Measurements from ENCODE around the gene IL6R.
"Not testable (repeated sequence)": the region's sequence is repeated elsewhere in the genome, so short reads cannot be mapped to it uniquely, and the experiment has no call there.

Gene IL6R

GRCh38 chr1:154485106-154485505 is 80.0 kb downstream of the IL6R start:
- no peak for DNase-seq

- no peak for DNase-seq
Measured at GRCh38 chr1:154485910-154486496, 80.9 kb downstream of the IL6R start.

DNA sequence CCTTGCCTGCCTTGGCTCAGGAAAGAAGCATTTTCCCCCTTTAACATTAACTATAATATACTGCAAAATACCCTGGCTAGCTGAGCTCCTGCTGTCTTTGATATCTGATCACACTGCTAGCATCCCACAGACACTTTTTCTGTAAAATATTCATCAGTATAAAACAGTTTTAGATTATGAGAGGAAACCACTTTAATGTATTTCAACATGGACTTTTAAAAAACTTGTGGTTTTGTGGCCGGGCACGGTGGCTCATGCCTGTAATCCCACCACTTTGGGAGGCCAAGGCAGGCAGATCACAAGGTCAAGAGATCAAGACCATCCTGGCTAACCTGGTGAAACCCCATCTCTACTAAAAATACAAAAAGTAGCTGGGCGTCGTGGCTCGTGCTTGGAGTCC is 81.6 kb downstream of the IL6R start:
- DNase-seq, result not testable (repeated sequence)

DNA sequence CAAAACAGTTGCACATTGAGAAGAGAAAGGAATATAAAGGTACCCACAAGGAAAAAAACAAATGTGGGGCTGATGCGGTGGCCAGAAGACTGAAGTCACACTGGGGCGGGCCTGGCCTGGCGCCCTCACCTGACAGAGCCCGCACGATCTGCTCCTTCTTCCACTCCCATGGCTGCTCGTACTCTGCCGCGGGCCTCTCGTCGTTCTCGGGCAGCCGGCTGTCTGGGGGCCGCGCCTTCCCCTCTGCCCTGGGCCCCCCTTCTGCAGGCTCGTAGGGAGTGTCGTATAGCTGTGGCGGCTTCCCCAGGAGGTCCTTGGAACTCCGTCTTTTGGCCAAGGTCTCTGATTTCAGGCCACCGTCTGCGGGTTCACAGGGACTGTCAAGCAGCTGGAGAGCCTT is 83.8 kb downstream of the IL6R start:
- DNase-seq, result no peak

GRCh38 chr1:154489695-154490274 is 84.6 kb downstream of the IL6R start:
- no peak for DNase-seq

GRCh38 chr1:154490317-154490716 is 85.2 kb downstream of the IL6R start:
- DNase-seq, result no peak

GRCh38 chr1:154492115-154492514 is 87.0 kb downstream of the IL6R start:
- no peak for DNase-seq

- no peak for DNase-seq
Measured at GRCh38 chr1:154493276-154493675, 88.1 kb downstream of the IL6R start.

DNA sequence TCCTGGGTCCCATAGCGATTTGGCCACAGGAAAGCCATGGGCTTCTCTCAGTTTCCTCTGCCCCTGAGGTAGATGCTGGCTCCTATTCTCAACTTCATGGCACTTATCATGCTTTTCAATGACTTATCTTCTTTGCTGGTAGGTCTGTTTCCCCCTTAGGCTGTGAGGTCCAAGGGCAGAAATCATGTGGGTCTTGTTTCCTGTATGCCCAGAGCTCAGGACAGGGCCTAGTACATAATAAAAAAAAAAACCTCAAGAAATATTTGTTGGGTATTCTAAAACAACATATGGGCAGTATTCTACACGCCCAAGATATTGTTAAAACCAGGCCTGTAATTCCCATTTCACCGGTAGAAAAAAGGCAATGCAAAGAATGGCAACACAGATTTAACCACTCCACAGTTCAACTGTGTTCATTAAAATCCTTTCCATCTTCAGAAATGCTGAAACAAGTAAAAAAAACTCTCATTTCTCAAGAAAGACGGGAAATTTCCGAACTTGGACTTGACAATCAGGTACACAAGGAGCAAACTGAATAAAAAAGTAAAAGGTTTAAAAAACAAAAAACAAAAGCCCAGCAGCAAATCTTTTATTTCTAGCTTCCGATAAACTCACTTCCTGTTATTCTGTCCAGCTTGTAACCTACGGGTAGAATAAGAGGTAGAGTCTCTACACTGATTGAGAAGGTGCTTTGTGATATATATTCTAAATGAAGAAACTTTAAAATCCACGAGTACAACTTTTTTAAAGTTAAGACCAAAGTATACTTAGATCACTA is 90.5 kb downstream of the IL6R start:
- no peak for DNase-seq

DNA sequence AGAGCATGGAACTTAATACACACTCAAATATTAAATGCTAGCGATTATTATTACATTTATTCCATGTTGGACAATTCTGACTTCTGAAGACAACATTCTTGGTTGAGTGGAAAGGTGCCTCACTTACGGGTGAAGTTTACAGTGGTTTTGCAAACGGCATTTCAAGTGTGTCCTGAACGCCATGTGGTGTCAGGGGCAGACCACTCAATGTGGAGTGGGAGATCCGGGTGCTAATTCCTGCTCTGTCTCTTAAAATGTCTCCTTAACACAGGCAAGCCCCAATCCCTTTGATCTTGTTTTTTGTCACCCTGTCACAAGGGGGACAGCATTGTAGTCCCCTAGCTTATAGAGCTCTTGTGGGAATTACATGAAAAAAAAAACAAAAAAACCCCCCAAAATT is 91.2 kb downstream of the IL6R start:
- DNase-seq, result no peak

DNA sequence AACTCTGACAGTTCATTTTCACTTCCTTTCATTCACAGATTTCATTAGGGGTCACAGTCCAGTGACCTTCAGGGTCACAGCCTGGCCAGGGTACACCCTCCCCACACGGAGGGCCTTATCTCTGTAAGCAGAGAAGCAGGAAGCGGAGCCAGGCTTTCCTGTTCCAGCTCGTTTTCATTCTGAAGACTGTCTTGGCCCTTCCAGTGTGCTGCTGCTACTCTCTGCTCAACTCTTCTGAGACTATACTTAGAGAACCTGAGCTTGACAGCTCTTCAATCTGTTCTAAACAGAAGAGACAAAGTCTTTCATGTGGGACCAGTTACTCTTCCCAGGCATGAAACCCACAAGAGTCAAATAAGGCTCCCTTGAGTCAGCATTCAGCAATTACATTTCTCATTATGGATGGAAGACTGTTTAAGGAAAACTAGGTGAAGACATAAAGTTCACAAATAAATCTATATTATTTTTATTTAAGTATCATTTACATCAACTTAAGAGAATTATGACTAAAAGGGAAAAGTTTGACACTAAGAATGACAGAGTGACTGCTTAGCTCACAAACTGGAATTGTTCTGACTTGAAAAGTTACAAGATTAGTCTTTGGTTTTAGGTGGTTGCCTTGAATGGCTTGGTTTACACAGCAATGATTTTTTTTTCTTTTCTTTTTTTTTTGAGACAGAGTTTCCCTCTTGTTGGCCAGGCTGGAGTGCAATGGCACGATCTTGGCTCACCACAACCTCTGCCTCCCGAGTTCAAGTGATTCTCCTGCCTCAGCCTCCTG is 92.1 kb downstream of the IL6R start:
- DNase-seq, result no peak

- DNase-seq, result no peak
Measured at GRCh38 chr1:154499446-154499845, 94.3 kb downstream of the IL6R start.

DNA sequence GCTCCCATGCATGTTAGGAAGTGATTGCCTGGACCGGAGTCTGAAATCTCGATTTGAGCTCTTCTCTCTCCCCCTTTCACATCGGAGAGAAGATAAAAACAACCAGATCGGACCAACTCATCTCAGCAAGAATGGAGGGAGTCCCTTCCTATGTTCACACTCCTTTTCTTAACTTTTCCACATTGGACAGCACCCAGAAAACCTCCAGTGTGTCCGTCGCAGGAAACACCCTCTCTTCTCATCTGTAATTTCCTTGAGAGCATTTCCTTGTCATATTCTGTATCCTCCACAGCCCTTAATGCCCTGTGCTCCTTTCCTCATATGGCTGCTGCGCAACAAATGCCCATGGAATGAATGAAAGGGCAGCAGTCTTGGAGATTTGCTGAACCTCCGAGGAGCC is 95.4 kb downstream of the IL6R start:
- DNase-seq, result no peak

GRCh38 chr1:154501423-154502065 is 96.4 kb downstream of the IL6R start:
- no peak for DNase-seq

- DNase-seq, result no peak
Measured at GRCh38 chr1:154502066-154502743, 97.1 kb downstream of the IL6R start, which contains the start of the genes SHE and TDRD10. Gene SHE, minus strand, starts transcription at chr1:154502412. Its CDS starts 386 bp downstream, at chr1:154502026. Gene TDRD10, plus strand, starts transcription at chr1:154502219. Its CDS starts 4,685 bp downstream, at chr1:154506904.

DNA sequence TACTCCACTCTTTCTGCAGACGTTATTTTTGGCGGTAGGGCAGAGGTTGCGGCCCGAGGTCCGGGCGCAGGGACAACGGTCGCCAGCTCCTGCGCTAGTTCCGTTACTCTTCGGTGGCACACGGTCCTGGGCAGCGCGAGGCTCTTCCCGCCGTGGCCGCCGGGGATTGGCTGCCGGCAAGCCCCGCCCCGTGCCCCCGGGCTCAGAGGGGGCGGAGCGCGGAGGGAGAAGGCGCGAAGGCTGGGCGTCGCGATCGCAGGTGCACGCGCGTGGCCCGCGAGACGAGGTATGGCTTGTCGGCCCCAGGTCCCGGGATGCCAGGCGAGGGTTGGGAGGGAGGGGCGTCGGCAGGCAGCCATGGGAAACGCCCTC is 97.6 kb downstream of the IL6R start:
- no peak for DNase-seq

- no peak for DNase-seq
Measured at GRCh38 chr1:154503898-154504297, 98.8 kb downstream of the IL6R start.

- no peak for DNase-seq
Measured at GRCh38 chr1:154512760-154513159, 107.6 kb downstream of the IL6R start.

GRCh38 chr1:154514066-154514553 is 109.0 kb downstream of the IL6R start:
- no peak for DNase-seq

DNA sequence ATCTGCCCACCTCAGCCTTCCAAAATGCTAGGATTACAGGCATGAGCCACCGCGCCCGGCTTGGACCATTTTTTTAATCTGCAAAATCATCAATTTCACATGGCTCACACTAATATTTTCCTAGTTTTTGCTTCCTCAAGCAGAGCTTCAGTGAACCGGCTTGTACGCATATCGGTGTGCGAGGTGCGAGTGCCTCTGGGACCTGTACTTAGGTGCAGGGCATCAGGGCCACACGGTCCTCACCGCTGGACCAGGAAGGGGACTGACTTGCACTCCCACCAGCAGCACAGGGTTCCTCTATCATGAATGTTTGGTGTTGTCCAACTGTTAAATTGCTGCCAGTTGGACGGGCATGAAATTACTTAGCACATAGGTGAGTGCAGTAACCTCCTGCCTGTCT is 112.5 kb downstream of the IL6R start:
- DNase-seq, result no peak

Measured in NK-92 treated with Interleukin-12 subunit alpha and Interleukin-12 subunit beta, amount 100 ng/mL, for 24 hours (cell line).